Activated naive CD4-positive, alpha-beta T cell (primary cell): ENCODE measurements around the gene IFNLR1.

Source experiments
- DNase-seq, 4 experiments: peaks; one replicate each; lab custom pipeline; 2025; lab: John Stamatoyannopoulos, UW

The IFNLR1 gene

DNA sequence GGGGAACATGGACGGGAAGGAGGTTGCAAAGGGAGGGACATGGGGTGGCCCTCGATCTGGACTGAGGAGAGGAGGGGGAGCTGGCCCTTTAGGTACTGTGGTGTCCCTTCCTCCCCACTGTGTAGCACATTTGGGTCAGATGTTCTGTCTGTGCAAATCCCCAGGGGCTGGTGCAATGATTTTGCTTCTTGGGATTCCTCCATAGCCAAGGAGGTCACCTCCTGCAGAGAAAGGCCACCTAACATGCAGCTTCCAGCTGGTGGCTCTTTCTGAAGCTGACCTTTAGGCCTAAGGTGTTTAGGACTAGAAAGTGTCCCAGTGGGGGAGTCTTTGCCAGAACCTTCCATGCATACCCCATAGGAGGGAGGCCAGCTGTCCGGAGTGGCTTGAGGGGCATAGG is 66.1 kb downstream of the IFNLR1 start:
- no peak for DNase-seq

DNA sequence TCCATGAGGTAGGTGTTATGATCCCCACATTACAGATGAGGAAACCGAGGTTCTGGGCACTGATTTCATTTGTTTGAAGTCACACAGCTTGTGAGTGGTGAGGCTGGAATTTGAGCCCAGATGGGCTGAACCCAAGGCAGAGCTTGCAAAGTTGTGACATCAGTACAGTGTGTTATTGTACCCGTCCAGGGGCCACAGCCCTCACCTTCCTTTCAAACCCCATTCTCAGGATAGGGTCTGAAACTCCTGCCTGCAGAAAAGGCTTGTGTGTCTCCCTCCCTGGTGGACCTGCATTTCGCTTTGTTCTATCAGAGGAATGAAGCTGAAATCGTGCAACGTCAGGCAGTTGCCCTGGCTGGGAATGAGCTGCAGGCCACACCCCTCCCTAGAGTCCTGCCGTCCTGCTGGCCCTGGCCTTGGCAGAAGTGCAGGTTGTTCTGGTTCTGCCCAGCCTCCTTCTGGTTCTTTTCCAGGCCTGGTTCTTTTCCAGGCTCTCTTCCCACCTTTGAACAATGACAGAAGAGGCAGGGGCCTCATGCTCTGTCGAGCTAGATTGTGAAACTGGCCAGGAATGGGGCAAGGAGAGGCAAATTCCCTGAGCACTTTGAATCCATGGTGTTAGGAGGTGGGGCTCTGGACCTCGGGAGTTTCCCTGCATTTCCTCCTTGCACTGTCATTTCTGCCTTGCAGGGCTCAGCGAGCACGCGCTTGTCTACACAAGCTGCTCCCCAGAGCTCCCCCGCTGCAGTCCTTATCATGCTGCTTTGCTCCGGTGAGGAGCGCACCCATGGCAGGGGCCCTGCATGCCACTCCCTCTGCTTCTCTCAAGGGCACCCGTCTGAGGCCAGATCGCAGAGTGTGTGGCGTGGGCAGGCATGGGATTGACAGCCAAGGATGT is 67.0 kb downstream of the IFNLR1 start:
- DNase-seq: no peak

DNA sequence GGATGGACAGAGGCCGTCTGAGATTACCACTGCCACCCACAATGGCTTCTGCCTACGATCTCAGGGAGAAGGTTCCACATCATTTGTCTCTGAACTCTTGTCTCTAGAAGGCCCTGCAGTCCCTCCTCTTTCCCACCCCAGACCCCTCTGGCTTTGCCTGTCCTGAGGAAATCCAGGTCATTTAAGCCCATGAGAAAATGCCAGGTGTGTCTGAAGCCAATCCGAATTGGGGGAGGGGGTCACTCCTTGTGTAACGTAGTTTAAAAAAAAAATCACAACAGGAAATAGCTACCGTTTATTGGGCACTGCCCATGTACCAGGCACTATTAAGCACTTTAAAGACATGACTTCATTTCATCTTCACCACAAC is 67.6 kb downstream of the IFNLR1 start:
- DNase-seq: no peak

DNA sequence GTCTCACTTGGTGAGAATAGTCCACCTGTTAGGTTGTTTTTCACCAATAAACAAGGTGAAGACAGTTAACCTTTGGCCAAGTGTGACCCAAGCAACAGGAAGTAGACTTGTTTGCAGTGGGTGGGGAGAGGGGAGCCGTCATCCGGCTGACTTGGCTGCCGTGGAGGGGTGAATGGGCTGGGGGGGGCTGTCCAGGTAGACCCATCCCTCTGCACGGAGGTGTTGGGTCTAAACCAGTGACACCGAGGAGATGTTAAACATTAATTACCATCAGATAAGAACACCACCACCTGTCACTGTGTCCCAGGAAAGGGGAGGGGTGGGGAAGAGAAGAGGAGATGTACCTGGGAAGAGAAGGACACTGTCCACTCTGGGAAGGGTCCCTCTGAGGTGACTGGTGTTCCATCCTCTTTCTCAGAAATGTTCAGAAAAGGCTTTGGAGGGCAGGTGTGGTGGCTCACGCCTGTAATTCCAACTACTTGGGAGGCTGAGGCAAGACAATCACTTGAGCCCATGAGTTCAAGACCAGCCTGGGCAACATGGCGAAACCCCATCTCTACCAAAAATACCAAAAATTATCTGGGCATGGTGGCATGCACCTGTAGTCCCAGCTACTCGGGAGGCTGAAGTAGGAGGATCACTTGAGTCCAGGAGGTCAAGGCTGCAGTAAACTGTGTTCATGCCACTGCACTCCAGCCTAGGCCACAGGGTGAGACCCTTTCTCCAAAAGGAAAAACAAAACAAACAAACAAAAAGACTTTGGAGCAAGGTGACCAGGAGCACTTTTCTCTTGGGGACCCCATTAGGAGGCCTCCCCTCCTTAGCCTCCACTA is 68.5 kb downstream of the IFNLR1 start:
- DNase-seq: no peak

DNA sequence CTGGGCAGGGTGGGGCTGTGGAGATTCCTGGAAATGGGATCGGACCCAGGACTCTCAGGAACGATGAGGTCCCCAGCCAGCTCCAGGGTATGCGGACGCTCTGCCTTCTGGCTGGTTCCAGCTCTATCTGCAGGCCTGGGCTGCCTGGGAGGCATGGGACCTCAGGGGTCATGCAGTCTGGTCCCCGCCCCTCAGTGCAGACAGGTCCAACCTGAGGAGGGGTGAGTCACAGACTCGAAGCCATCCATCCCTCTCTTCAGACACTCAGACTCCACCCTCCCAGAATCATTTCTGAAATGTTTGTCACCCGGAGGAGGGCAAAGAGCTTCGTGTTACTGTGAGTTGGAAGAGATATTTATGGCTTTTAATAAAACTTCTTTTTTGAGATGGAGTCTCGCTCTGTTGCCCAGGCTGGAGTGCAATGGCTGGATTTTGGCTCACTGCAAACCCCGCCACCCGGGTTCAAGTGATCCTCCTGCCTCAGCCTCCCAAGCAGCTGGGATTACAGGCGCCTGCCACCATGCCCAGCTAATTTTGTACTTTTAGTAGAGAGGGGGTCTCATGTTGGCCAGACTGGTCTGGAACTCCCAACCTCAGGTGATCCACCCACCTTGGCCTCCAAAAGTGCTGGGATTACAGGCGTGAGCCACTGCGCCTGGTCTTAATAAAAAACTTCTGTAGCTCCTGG is 69.2 kb downstream of the IFNLR1 start:
- DNase-seq: no peak

DNA sequence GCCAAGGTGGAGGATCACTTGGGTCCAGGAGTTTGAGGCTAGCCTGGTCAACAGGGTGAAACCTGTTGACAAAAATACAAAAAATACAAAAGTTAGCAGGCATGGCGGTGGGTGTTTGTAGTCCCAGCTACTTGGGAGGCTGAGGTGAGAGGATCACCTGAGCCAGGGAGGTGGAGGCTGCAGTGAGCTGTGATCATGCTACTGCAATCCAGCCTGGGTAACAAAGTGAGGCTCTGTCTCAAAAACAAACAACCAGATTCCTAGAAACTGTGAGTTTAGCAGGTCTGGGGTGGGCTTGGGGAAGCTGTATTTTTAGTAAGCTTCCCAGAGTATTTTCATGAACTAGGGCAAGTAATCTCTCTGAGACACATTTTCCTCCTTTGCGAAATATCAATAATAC is 70.0 kb downstream of the IFNLR1 start:
- DNase-seq: no peak

DNA sequence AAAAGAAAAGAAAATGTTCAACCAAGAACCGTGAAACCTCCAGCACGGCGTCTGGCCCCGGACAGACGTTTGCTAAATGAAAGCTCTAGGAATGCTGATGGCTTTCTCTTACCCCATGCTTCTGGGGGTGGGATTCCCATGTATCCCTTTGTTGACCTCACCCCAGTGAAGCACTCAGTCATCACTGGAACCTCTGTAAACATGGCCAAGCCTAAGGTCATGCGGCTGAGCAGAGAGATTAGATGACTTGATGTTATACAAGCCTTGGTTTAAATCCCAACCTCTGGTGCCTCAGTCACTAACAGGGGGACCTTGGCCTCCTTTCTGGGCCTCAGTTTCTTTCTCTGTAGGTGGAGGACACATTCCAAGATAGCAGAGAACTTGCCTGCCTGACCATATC is 72.3 kb downstream of the IFNLR1 start:
- no peak for DNase-seq

DNA sequence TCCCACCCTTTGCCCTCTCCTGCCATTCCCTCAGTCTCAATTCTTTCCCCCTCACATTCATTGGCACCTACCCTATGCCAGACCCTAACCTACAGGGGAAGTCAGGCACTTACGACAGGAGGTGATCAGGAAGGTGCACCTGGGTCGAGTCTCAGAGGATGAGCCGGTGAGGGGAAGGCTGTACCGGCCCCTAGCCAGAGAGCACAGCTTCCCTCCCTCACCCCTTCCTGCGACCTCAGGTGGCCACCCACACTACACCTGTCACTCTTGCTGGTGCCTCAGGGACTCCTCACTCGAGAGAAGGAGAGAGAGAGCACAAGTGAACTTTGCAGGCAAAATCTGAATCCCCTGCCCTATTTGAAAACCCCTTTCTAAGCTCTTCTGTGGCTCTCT is 73.5 kb downstream of the IFNLR1 start:
- no peak for DNase-seq

DNA sequence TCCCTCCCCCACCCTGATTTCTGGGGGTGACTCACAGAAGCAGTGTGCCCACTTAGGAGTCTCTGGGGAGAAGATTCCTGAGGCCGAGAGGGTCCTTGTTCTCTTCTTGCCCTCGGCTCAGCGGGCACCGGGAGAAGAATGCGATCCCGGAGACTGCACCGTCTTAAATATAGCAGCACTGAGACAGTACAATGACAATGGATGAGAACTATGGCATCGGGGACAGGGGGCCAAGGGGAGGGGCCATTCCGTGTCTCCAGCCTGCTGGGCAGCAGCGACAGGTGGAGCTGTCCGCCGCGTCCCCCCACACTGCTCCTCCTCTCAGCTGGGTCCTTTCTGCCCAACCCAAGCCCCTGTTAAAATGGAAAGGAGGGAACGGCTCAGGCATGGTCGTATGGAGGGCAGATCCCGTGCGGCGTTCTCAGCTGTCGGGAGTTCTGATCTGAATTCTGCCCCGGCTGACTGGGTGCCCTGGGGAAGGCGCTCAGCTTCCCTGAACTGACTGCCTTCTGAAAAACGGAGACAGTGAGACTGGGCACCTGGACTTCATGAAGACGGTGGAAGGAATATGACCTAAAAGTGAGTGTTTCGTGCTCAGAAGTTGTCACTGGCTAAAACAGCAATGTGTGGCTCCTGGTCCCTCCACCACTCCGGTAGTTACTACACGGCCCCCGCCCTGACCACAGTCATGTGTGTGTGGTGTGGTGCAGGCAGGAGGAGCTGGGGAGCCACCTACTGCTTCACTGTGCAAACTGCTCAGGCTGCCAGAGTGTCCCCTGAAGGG is 74.9 kb downstream of the IFNLR1 start, which contains the start of gene MYOM3:
TSS of gene MYOM3 (minus strand) at position 140 of the 784 bp plus-strand sequence. CDS start 3,499 bp downstream, outside the sequence.
- peak in 2 of 4 experiments; percentile 7 to 10 for DNase-seq

DNA sequence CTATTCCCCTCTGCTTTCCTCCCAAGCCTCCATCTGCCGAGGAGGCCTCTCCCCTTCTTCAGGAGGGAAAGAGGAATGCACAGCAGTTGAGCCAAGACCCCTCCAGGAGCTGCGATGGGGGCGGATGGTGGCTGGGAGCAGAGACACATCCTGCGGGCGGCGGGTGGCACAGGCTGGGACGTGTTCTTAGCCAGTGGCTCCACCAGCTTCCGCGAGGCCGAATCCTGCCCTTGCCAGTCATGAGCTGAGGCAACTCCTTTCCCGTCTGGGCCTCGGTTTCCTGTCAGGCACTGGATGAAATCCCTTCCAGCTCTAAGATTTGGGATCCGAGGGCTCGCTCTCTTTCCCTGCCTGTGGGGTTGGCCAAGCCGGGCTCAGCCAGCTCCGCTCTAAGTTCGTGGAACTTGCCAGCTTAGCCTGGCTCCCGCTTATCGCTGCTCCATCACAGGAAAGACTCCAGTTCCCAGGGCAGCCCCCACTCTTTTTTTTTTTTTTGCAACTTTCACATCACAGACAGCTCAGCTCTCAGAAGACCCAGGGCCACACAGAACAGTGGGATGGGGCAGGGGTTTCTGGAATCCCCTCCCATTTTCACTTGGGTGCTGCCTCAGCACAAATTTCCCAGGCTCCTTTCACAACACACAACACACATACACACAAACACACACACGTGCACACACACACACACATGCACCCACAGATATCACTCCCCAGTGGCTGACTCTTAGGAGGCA is 75.7 kb downstream of the IFNLR1 start:
- DNase-seq: no peak

DNA sequence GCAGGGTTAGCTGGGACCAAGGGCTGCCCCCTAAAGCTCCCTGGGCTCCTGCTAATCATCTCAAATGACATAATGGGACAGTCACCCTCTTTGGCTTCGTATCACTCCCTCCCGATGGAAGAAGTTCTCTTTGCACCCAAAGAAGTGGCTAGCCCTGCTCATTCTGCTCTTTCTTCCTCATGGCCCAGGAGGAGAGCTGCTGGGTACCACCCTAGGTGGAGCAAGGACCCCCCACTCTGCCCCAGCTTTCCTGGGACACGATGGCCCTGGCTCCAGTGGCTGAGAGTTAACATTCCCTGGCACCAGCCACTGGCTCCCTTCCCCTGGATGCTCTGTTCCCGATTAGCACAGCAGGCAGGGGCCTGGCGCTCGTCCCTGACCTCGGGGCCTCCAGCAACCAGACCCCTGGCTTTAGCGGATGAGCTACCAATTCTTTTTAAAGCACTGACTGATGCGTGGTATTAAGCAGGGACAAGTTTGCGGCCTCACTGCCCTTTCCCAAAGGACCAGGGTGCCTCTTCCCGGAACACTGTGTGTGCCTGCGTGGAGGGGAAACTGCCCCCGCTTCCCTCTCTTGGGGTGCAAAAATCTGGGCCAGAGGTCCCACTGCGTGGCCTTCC is 76.3 kb downstream of the IFNLR1 start:
- DNase-seq: no peak

DNA sequence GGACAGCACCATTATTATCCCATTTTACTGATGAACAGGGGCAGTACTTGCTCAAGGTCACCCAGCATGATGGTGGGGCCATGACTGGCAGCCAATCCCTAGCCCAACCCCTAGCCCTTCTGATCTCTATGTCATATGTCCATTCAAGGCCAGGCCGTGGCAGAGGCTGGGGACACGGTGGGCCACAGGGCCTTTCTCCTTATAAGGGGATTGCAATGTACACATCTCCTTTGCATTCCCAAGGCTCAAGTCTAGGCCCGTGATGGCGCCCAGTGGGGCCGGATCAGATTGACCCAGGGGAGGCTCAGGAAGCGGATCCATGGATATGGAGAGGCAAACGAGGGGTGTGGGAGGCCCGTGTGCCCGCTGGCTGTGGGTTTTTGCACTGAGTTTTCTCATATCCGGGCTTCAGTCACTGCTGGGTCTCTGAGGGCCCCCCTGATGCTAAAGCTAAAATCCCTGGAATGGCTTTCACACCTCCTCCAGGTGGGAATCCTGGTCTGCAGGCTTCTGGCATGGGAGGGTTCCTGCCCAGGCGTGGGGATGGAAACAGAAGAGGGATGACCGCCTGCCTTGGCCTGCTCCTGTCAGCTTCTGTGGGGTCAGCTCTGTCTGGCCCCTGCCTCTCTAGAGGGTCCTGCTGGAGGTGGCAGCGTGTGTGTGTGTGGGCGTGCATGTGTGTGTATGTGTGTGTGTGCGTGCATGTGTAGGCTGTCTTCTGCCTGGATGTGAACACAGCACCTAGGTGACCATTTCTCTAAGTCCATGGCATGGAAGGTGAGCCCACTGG is 77.2 kb downstream of the IFNLR1 start:
- no peak for DNase-seq

- no peak for DNase-seq
These were observed 78.0 kb downstream of the IFNLR1 start for GRCh38 chr1:24109166-24109483.

DNA sequence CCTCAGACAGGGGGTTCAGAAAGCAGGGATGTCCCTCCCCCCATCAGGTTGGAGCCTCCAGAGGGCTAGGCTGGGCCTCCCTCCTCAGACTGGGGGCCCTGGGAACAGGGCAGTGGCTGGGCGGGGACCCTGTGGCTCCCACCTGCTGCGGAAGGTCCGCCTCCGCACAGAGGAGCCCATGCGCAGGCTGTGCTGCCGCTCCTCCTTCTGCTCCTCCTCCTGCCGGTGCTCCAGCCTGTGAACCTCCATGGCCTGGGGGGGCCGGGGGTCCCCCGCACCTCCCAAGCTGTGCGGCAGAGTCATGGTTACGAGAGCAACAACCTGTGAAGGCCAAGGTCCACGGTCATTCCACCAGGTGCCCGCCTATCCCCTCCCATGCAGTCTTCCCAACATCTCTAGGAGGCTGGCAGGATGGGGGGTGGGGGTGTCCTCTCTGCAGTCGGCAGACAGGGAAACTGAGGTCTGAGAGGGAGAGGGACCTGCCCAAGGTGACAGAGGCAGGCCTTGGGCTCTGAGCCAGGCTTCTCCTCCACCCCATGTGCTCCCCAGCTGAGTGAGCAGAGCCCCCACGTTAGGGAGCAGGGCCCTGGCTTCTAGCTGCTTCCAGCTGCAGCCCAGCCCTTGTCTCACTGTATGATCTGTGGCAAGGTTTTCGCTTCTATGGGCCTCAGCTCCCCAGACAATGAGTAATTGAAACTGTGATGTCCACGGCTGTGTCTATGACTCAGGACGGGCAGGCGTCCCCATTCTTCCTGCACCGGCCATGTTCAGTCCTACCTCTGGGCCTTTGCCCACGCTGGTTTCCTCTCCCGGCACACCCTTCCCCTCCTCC is 78.5 kb downstream of the IFNLR1 start:
- DNase-seq: no peak

DNA sequence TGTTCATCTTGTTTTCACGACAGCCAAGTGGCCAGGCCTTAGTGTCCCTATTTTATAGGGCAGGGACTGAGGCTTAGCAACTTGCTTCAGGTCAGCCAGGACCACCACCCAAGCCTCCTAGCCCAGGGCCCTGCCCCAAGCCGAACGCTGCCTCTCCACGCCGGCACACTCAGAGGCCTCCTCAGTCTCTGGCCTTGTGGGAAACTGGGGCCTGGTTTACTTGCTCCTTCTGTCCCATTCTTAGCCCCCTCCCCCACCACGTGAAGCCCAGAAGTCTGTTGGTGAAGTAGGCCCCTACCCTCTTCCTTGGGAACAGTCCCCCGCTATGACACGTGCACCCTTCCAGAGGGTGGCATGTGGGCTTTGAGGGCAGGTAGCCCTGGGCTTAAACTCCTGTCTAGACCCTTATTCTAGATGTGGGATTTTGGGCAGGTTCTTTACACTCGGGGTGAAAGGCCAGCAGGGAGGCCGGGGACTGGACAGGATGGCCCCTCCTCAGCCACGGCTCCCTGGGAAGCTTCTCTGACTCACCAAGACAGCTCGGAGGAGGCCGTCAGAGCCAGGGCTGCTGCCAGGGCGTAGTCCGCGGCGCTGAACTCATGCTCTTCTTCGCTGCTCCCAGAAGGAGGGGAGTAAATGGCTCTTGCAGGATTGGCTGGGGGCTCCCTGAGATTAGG is 79.5 kb downstream of the IFNLR1 start:
- no peak for DNase-seq

GRCh38 chr1:24105368-24106160 is 81.5 kb downstream of the IFNLR1 start:
- DNase-seq: no peak

GRCh38 chr1:24104854-24105253 is 82.2 kb downstream of the IFNLR1 start:
- no peak for DNase-seq
